Hepatocyte (in vitro differentiated cells): ENCODE data around the gene TNFAIP8L3. TPM values are rescaled to one million over a fixed set of nuclear protein-coding genes. Genes with fewer than 3 reads are reported as not detected.

Experiments
- DNase-seq: peaks from one replicate; pipeline ENCODE4 v3.0.0-alpha.2; 2016; ENCODE audit warnings: low spot score
- H2AFZ ChIP-seq: fragments of 200-600 bp; sonication (generic); 2 replicates; pipeline ENCODE4 v1.6.0; 2016; ENCODE audit warnings: antibody characterized with exemption, mild to moderate bottlenecking
- H3K27ac ChIP-seq: fragments of 200-600 bp; sonication (generic); 2 replicates; pipeline ENCODE4 v1.5.1; 2016; ENCODE audit warnings: mild to moderate bottlenecking
- H3K27me3 ChIP-seq: fragments of 200-600 bp; sonication (generic); 2 replicates; pipeline ENCODE4 v1.6.1; 2016
- H3K36me3 ChIP-seq: fragments of 200-600 bp; sonication (generic); replicated peaks from 2 replicates; pipeline ENCODE4 v1.5.1; 2016; ENCODE audit warnings: low read depth; ENCODE audit not compliant: insufficient read depth
- H3K4me1 ChIP-seq: fragments of 200-600 bp; sonication (generic); 2 replicates; pipeline ENCODE4 v1.5.1; 2016; ENCODE audit warnings: mild to moderate bottlenecking, moderate library complexity; ENCODE audit not compliant: insufficient read depth
- H3K4me2 ChIP-seq: fragments of 200-600 bp; sonication (generic); 2 replicates; pipeline ENCODE4 v1.6.0; 2016
- H3K4me3 ChIP-seq: fragments of 200-600 bp; sonication (generic); 2 replicates; pipeline ENCODE4 v1.5.1; 2016; ENCODE audit warnings: mild to moderate bottlenecking
- H3K79me2 ChIP-seq: fragments of 200-600 bp; sonication (generic); 2 replicates; pipeline ENCODE4 v1.6.0; 2017; ENCODE audit warnings: mild to moderate bottlenecking
- H3K9me2 ChIP-seq: fragments of 200-600 bp; sonication (generic); replicated peaks from 2 replicates; pipeline ENCODE4 v1.6.0; 2017; ENCODE audit warnings: mild to moderate bottlenecking; ENCODE audit not compliant: insufficient read depth
- H3K9me3 ChIP-seq: fragments of 200-600 bp; sonication (generic); 2 replicates; pipeline ENCODE4 v1.5.1; 2016; ENCODE audit warnings: low read depth, mild to moderate bottlenecking
- H4K20me1 ChIP-seq: fragments of 200-600 bp; sonication (generic); 2 replicates; pipeline ENCODE4 v1.6.0; 2016; ENCODE audit warnings: mild to moderate bottlenecking; ENCODE audit not compliant: insufficient read depth, poor library complexity, severe bottlenecking
- CTCF ChIP-seq: fragments of 200-600 bp; sonication (generic); IDR thresholded peaks from 2 replicates; pipeline ENCODE4 v1.5.1; 2016; ENCODE audit warnings: antibody characterized with exemption, mild to moderate bottlenecking; ENCODE audit not compliant: poor library complexity
- EZH2 ChIP-seq: fragments of 200-600 bp; sonication (generic); IDR thresholded peaks from 2 replicates; pipeline ENCODE4 v1.6.1; 2016; ENCODE audit warnings: antibody characterized with exemption, mild to moderate bottlenecking, borderline replicate concordance
- EZH2phosphoT487 ChIP-seq: fragments of 200-600 bp; sonication (generic); IDR thresholded peaks from one replicate; pipeline ENCODE4 v1.6.1; 2018; ENCODE audit warnings: antibody characterized with exemption, mild to moderate bottlenecking, low read depth, moderate library complexity; ENCODE audit not compliant: unreplicated experiment, severe bottlenecking
- WGBS: methylation state at CpG from one replicate; pipeline ENCODE4 v1.1.6; 2016; ENCODE audit warnings: low lambda C conversion rate; ENCODE audit errors: missing lambda C conversion rate; 5-methylcytosine and 5-hydroxymethylcytosine counted together
- polyA plus RNA-seq: library from polyadenylated mRNA; unstranded; fragments of >200 nt; fragmentation: Nextera tagmentation; extraction: Ambion mirVana; gene quantifications from 2 replicates; pipeline ENCODE4 v1.2.1, GENCODE V29; 2016
- total RNA-seq: library from RNA; depleted of rRNA; stranded (reverse); fragments of >200 nt; gene quantifications from 2 replicates; pipeline ENCODE4 v1.2.3, GENCODE V29; 2014

TNFAIP8L3 gene
- total and polyA plus RNA-seq, 2 experiments from 2014 or later = 2.4 to 3.4 TPM

GRCh38 chr15:51107612-51108011 is 12.9 kb upstream of the TNFAIP8L3 start:
- no peaks in the 10 kb centered on the region for H3K9me2 ChIP-seq
- no peaks in the 10 kb centered on the region for H4K20me1 ChIP-seq
- H2AFZ ChIP-seq = no peak overlapping the region
- no peak for DNase-seq
- peaks cover 5% of the 10 kb centered on the region for H3K27me3 ChIP-seq
- no peaks in the 10 kb centered on the region for H3K36me3 ChIP-seq
- no peaks in the 10 kb centered on the region for H3K9me3 ChIP-seq
- H3K4me1 ChIP-seq = no peaks in the 10 kb centered on the region
- no peak overlapping the region for H3K4me3 ChIP-seq
- H3K4me2 ChIP-seq = no peak overlapping the region
- 95% methylated on average over 3 of the region's 3 CpGs for WGBS
- H3K79me2 ChIP-seq = no peaks in the 10 kb centered on the region
- no peak for TF ChIP-seq CTCF
- TF ChIP-seq EZH2phosphoT487 = no peak
- TF ChIP-seq EZH2 = no peak
- no peak overlapping the region for H3K27ac ChIP-seq

GRCh38 chr15:51106481-51106880 is 11.8 kb upstream of the TNFAIP8L3 start:
- H3K9me2 ChIP-seq = no peaks in the 10 kb centered on the region
- no peak overlapping the region for H3K27ac ChIP-seq
- no peaks in the 10 kb centered on the region for H4K20me1 ChIP-seq
- H3K9me3 ChIP-seq = no peaks in the 10 kb centered on the region
- H3K27me3 ChIP-seq = peaks cover 5% of the 10 kb centered on the region
- no peak overlapping the region for H3K4me3 ChIP-seq
- H2AFZ ChIP-seq = no peak overlapping the region
- H3K4me2 ChIP-seq = no peak overlapping the region
- H3K79me2 ChIP-seq = no peaks in the 10 kb centered on the region
- H3K4me1 ChIP-seq = no peaks in the 10 kb centered on the region
- TF ChIP-seq EZH2phosphoT487 (no peak), EZH2 (no peak), CTCF (no peak)
- H3K36me3 ChIP-seq = no peaks in the 10 kb centered on the region
- no peak for DNase-seq

GRCh38 chr15:51105430-51106016 is 10.8 kb upstream of the TNFAIP8L3 start:
- H4K20me1 ChIP-seq = no peaks in the 10 kb centered on the region
- no peaks in the 10 kb centered on the region for H3K9me3 ChIP-seq
- no peaks in the 10 kb centered on the region for H3K9me2 ChIP-seq
- no peak overlapping the region for H3K4me2 ChIP-seq
- no peak overlapping the region for H3K4me3 ChIP-seq
- no peak overlapping the region for H3K27ac ChIP-seq
- TF ChIP-seq EZH2 = no peak
- no peak for TF ChIP-seq EZH2phosphoT487
- no peak for TF ChIP-seq CTCF
- WGBS = 62% methylated on average over 4 of the region's 4 CpGs
- peaks cover 5% of the 10 kb centered on the region for H3K27me3 ChIP-seq
- DNase-seq = no peak
- no peak overlapping the region for H2AFZ ChIP-seq
- H3K79me2 ChIP-seq = no peaks in the 10 kb centered on the region
- H3K36me3 ChIP-seq = no peaks in the 10 kb centered on the region
- H3K4me1 ChIP-seq = no peaks in the 10 kb centered on the region

GRCh38 chr15:51104512-51104911 is 9.8 kb upstream of the TNFAIP8L3 start:
- DNase-seq = no peak
- Histone ChIP-seq H3K4me2 (no peak overlapping the region), H3K4me3 (no peak overlapping the region)

More at GRCh38 chr15:51104512-51104911, 9.8 kb upstream of the TNFAIP8L3 start:
- Histone ChIP-seq H3K36me3 (no peaks in the 10 kb centered on the region), H3K27me3 (peaks cover 10% of the 10 kb centered on the region), H3K4me1 (no peaks in the 10 kb centered on the region), H2AFZ (no peak overlapping the region), H3K9me2 (no peaks in the 10 kb centered on the region), H3K9me3 (no peaks in the 10 kb centered on the region), H4K20me1 (no peaks in the 10 kb centered on the region), H3K79me2 (no peaks in the 10 kb centered on the region), H3K27ac (no peak overlapping the region)
- 72% methylated on average over 3 of the region's 3 CpGs for WGBS
- no peak for TF ChIP-seq CTCF
- TF ChIP-seq EZH2 = no peak
- no peak for TF ChIP-seq EZH2phosphoT487
